Measurements from ENCODE around the gene TUBG1. TPM values are rescaled to one million over a fixed set of nuclear protein-coding genes. Genes with fewer than 3 reads are reported as not detected.

TUBG1 gene
- total and polyA plus RNA-seq, 4 donors = 12.5 to 51.1 (median 27.1) TPM

GRCh38 chr17:42596386-42596785, 13.1 kb upstream of the TUBG1 start:
- H3K4me1 ChIP-seq (ENCODE audit: control insufficient read depth in 4 of 4, insufficient read depth in 4 of 4, low read length in 3 of 4) = no peaks in the 10 kb centered on the region
- no peak for TF ChIP-seq TAF1 (conservative IDR thresholded peaks at IDR 0.05)
- TF ChIP-seq ATF3 (IDR thresholded peaks at IDR 0.05) = no peak
- TF ChIP-seq YY1 (IDR thresholded peaks at IDR 0.05) = no peak
- no peak for TF ChIP-seq CTCF (IDR thresholded peaks at IDR 0.05; ENCODE audit: low read depth, low read length, missing input control)
- no peak for TF ChIP-seq HNF4A (conservative IDR thresholded peaks at IDR 0.05)
- no peak for TF ChIP-seq RAD21 (IDR thresholded peaks at IDR 0.05)
- TF ChIP-seq RXRA (IDR thresholded peaks at IDR 0.05) = no peak
- TF ChIP-seq GABPA (IDR thresholded peaks at IDR 0.05 in 1 of 2, conservative IDR thresholded peaks at IDR 0.05 in 1 of 2) = no peak
- TF ChIP-seq MAX (IDR thresholded peaks at IDR 0.05) = no peak
- no peak for TF ChIP-seq SP1 (IDR thresholded peaks at IDR 0.05)
- TF ChIP-seq FOXA2 (IDR thresholded peaks at IDR 0.05) = no peak
- TF ChIP-seq EGR1 (IDR thresholded peaks at IDR 0.05; ENCODE audit: low read depth in 2 of 2) = no peak
- H3K27ac ChIP-seq (ENCODE audit: low read depth in 1 of 2, low read length in 2 of 2) = no peak overlapping the region
- H3K36me3 ChIP-seq (ENCODE audit: control insufficient read depth in 4 of 4, insufficient read depth in 3 of 4, low read depth in 1 of 4, low read length in 3 of 4) = peaks cover 2 to 8% (median 5%) of the 10 kb centered on the region in 4 donors
- WGBS = 95% methylated on average over 3 of the region's 3 CpGs
- no peak overlapping the region for H3K9ac ChIP-seq (ENCODE audit: low read depth in 1 of 2, low read length in 2 of 2)
- no peaks in the 10 kb centered on the region for H3K27me3 ChIP-seq (ENCODE audit: control insufficient read depth in 4 of 4, insufficient read depth in 4 of 4, low read length in 3 of 4)
- no peaks in the 10 kb centered on the region for H3K9me3 ChIP-seq (ENCODE audit: control insufficient read depth in 4 of 4, low read length in 3 of 4)
- no peak overlapping the region for H3K4me3 ChIP-seq (ENCODE audit: low read depth in 1 of 3, low read length in 3 of 3)
- no peak for DNase-seq (ENCODE audit: low spot score)

- DNase-seq (ENCODE audit: low spot score) = no peak
- 52% methylated on average over 2 of the region's 2 CpGs for WGBS
- no peaks in the 10 kb centered on the region for H3K9me3 ChIP-seq (ENCODE audit: control insufficient read depth in 4 of 4, low read length in 3 of 4)
- no peak overlapping the region for H3K27ac ChIP-seq (ENCODE audit: low read depth in 1 of 2, low read length in 2 of 2)
- H3K4me1 ChIP-seq (ENCODE audit: control insufficient read depth in 4 of 4, insufficient read depth in 4 of 4, low read length in 3 of 4) = no peaks in the 10 kb centered on the region
- no peak overlapping the region for H3K4me3 ChIP-seq (ENCODE audit: low read depth in 1 of 3, low read length in 3 of 3)
- H3K36me3 ChIP-seq (ENCODE audit: control insufficient read depth in 4 of 4, insufficient read depth in 3 of 4, low read depth in 1 of 4, low read length in 3 of 4) = peaks cover 0 to 3% (median 1%) of the 10 kb centered on the region in 4 donors
- no peak overlapping the region for H3K9ac ChIP-seq (ENCODE audit: low read depth in 1 of 2, low read length in 2 of 2)
- H3K27me3 ChIP-seq (ENCODE audit: control insufficient read depth in 4 of 4, insufficient read depth in 4 of 4, low read length in 3 of 4) = no peaks in the 10 kb centered on the region
- TF ChIP-seq CTCF (IDR thresholded peaks at IDR 0.05; ENCODE audit: low read depth, low read length, missing input control) (no peak), ZBTB33 (IDR thresholded peaks at IDR 0.05) (no peak), RAD21 (IDR thresholded peaks at IDR 0.05) (no peak), HNF4A (conservative IDR thresholded peaks at IDR 0.05) (no peak), SP1 (IDR thresholded peaks at IDR 0.05) (no peak), HNF4G (IDR thresholded peaks at IDR 0.05) (no peak), ATF3 (IDR thresholded peaks at IDR 0.05) (no peak), FOXA2 (IDR thresholded peaks at IDR 0.05) (no peak), FOXA1 (IDR thresholded peaks at IDR 0.05) (no peak), NR2F2 (IDR thresholded peaks at IDR 0.05) (no peak), EGR1 (IDR thresholded peaks at IDR 0.05; ENCODE audit: low read depth in 2 of 2) (no peak), MAX (IDR thresholded peaks at IDR 0.05) (no peak)
Measured at GRCh38 chr17:42598905-42599304, 10.6 kb upstream of the TUBG1 start.

Data from liver (tissue), 9 donors.